HG03196 (cell line): ENCODE data around the gene BABAM2.

ENCODE experiments used
- ATAC-seq: cut with Tn5 transposase; IDR thresholded peaks from one replicate; pipeline ENCODE4 v1.9.1; 2021; ENCODE audit not compliant: unreplicated experiment

BABAM2 gene

DNA sequence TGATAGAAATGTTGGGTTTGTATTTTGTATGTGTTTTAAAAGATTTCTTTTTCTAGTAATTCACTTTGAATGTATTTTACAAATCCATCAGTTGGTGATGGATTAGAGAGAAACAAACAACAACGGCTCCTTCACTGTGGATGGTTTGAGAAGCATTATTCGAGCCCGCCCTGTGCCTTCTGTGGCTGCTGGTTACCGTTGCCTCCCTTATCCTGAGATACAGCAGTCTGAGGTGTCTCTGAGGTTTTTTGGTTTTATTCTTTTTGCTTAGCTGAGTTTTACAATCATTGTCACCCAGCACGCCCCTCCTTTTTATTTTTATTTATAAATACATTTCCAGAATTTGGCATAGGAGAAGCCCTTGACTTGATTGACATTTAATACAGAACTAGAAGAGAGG, 168.3 kb downstream of the BABAM2 start:
- ATAC-seq: no peak

DNA sequence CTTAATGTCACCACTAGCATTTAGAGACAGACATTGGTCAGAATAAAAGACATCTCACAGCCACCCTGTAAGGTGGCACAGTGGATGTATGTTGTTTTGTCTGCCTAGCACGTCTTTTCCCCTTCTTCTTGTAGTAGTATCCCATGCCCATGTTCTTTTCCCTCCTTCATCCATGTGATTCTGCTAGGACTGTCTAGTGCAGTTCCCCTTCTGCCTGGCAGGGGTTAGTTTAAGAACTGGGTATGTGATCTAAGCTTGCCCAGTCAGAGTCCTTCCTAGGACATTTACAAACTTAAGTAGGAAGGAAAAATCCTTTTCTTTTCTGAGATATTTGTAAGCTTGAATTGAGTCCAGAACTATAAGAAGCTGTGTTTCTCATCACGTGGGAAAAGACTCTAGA, 172.3 kb downstream of the BABAM2 start:
- ATAC-seq: no peak

DNA sequence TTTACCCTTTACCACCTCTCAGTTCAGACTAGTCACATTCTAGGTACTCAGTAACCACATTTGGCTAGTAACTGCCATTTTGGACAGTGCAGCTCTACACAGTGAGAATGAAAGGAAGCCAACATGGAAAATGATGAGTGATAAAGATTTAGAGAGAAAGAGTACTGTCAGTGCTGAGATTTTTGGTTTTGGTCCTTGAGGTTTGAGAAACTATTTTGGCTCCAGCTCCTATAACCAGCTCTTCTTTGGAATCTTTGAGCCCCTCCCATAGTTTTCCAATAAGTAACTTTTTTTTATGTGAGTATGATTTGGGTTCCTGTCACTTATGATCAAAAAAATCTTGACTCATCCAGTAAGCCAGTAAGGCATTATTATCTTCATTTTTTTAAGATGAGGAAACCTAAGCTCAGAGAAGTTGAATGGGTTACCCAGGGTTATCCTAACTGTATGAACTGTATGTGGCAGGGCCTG, 173.0 kb downstream of the BABAM2 start:
- no peak for ATAC-seq

GRCh38 chr2:28067602-28068001, 177.1 kb downstream of the BABAM2 start:
- ATAC-seq: no peak

DNA sequence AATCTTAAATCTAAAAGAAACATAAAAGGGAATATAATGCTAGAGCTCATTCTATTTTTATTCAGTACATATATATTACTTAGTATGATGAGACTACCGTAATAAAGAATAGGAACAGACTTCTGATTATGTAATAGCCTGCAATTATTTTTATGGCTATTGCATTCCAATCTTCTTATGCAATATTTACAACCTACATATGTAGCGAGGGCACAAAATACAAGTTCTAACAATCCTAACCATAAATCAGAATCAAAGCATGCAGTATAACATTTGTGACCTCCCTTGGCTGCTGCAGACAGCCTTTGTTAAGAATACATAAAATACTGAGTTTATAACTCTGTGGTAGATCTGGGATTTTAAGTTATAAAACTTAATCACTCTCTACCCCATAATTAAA, 177.6 kb downstream of the BABAM2 start:
- ATAC-seq: no peak

DNA sequence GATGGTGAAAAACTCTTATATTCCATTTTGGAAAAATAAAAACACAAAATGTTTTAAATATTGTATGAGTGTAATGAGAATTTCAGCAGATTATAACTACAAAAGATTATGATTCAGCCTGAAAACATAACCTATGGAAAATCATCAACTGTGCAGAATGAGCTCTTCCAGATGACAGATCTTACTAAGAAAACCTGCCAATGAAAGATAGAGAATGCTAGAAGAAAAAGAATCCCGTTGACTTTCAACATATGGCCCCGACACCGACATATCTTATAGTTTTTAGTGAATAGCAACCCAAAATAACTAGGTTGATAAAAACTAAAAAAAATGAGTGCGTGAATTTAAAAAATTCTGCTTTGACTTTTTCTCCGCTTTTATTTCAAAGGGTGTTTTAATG, 178.0 kb downstream of the BABAM2 start:
- no peak for ATAC-seq

- ATAC-seq: no peak
Measured at GRCh38 chr2:28071221-28071620, 180.7 kb downstream of the BABAM2 start.

DNA sequence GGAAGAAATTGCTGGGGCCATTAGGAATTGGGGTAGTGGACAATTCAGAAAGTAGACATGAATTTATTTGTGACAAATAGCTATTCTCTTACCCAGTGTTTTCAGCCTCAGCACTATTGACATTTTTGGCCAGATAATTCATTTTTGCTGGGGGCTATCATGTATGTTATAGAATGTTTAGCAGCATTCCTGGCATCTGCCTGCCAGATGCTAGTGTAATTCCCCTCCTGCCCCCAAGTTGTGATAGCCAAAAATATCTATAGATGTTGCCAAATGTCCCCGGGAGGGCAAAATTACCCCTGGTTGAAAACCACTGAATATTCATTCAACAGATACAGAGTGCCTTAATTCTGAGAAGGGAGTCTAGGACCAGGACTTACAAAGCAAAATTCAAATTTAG, 183.6 kb downstream of the BABAM2 start:
- no peak for ATAC-seq

DNA sequence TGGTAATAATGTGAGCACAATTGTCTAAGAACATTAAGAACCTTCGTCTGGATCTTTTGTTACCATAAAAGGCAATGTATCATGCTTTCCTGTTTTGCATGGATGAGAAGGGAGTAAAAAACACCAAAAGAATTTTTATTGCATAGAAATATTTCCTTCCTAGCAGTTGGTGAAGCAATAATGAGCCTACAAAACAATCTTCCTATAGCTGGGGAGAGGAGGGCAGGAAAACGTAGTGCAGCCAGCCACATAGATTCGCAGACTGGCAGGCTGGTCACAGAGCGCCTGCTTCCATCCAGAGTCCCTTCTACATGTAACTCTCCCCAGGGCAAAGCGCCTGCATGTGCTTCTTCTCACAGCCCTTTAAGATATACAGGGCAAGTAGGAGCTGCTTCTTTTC, 190.4 kb downstream of the BABAM2 start:
- ATAC-seq: no peak

DNA sequence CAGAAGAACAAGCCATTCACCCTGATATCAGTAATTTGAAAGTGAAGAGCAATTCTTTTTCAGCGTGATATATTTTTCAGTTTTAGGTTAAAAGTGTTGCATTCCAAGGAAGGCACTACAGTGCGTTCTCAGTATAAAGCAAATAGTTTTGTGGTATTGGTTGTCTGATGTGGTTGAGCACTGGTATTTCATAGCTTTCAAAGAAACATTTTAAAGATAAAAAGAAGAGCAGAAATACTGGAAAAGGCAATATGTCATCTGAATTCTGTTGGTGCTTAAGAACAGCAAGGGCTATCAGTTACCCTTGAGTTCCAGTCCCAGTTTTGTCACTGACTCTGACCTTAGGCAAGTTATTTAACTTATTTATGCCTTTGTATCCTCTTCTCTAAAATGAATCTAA, 191.6 kb downstream of the BABAM2 start:
- no peak for ATAC-seq

DNA sequence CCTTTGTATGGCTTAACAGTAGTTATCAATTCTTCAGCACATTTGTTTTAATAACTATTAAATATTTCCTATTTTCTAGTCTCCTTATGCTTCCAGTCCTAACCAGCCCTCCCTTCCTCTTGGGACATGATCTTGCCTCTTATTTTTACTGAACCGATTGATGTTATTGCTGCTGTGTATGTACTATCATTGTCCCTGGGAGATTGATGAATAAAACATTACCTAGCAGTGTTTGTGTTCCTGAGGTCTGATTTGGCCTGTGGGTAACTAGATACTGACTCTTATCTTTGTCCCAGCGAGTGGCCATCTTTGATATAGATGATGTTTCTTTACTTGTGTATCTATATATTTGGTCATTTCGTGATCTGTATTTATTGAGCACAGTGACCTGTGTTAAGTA, 192.9 kb downstream of the BABAM2 start:
- no peak for ATAC-seq

- no peak for ATAC-seq
Measured at GRCh38 chr2:28084564-28084963, 194.0 kb downstream of the BABAM2 start.

DNA sequence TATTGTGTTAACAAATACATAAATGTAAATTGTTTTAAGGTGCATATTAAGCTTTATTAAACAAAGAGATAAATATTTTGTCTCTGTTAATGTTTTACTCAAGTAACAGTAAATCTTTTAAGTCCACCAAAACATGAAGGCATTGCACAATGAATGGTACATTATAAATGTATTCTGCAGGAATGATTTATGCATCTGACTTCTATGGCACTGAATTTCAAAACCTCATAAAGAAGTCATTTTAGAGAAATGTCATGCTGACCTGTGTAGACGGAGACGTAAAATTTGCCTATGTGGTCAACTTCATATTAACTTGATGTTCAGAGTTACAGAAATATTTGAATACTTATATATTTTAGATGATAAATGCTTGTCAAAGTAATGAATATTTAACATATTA, 194.7 kb downstream of the BABAM2 start:
- no peak for ATAC-seq

GRCh38 chr2:28086611-28087010, 196.1 kb downstream of the BABAM2 start:
- no peak for ATAC-seq

GRCh38 chr2:28088970-28089369, 198.4 kb downstream of the BABAM2 start:
- no peak for ATAC-seq

DNA sequence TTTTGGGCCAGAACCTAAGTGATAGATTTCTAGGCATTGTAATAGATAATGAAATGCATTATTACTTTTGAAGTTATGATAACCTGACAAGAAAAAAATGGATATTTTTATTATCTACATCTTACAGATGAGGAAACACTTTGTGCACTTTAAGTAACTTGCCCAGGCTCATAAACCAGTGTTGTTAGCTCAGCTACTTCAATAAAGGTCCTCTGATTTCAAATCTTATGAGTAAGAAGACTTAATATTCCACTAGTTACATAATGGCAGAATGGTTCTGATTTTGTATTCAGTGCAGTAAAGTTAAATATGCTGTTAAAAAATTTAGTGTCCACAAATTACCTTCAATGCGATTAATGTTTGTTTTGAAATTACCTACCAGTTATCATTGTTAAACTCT, 199.0 kb downstream of the BABAM2 start:
- ATAC-seq: no peak

- ATAC-seq: no peak
Measured at GRCh38 chr2:28093308-28093707, 202.8 kb downstream of the BABAM2 start.

DNA sequence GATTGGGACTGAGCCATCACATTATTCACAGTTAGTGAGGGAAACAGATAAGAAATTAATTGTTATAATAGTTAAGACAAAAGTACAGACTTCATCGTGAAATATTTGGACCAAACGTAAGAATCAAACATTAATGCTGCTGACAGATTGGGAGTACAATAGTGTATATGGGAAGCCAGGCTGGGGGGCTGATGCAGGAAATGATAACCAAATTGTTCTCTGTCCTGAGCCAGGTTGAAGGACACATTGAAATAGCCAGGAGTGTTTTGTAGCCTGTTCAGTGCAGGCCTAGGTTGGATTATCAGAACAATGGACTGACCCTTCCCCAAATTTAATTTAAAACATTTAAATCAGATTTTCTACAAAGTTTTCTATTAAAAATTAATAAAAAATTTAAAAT, 203.2 kb downstream of the BABAM2 start:
- no peak for ATAC-seq

GRCh38 chr2:28094739-28095138, 204.2 kb downstream of the BABAM2 start:
- no peak for ATAC-seq

DNA sequence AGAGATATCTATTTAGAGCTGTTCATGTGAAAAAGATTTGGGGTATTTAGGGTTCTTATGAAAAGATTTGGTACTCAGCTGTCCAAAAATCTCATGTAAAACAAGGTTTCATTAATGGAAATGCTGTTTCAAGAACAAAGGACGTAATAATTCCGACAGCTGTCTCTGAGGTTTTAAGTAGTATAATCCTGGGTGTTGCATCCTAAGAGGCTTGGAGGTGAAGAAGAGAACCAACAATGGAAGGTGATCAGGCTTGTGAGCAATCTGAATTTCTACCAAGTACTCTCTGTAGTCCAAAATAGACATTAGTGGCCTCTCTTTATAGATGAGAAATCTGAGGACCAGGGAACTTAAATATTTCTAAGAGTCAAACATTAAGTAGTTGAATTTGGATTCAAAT, 205.1 kb downstream of the BABAM2 start:
- ATAC-seq: no peak

DNA sequence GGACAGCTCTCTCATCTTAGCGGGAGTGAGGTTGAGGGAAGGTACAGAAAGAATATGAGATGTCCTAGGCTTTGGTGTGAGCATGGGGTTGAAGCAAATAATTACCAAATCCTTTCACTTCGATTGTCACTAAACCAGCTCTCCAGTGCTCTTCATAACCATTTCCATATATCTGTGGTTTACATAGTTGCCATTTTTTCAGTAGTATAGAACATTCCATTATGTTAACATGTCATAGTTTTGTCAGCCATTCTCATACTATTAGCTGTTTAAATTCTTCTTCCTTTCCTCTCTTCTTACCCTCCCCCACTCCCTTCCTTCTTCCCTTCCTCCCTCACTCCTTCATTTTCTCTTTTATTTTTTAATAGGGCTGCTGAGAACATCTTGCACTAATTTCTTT, 205.9 kb downstream of the BABAM2 start:
- ATAC-seq: no peak

DNA sequence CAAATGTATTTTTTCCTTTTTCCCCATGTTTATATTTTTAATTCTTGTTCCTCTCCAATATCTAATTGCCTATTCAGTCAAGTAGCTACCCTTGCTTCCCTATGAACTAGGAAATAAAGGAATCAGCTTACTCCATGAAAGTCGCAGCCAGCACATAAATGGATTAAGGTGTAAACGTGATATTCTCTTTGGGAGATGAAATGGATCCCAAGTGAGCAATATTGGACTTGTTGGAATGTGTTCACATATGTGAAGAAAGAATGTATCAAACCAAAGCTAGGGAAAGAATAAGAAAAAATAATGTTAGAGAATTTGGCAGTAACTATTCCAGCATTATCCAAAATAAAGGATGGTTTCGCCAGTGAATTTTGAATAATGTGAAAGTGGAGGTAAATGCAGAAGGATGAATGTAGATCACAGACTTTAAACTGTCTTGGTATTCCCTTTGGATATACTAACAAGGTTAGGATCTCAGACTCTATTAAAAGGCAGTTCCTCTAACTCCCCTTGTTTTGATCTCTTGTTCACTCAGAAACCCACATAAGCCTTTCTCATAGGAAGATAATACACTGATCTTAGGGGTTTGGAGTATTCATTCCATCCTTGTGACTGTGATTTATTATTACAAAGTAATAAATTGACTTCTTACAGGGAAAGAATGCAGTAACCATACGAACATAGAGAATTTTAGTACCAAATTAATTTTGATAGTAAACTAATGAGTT, 208.1 kb downstream of the BABAM2 start:
- ATAC-seq: no peak

DNA sequence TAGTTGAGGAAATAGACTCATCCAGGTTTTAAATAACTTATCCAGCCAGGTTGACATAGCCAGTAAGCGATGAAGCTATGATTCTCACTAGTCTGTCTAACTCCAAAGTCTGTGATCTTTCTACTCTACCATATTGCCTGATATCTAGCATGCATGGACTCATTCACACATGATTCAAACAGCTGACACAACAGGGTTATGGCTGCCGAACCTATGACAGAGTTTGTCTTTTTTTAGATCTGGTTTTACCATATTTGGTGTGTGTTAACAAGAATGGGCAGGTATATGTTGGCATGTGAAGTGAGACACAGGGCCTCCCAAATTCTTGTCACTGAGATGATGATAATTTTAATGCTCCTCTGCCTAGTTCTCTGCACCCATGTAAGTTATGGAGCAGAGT, 210.6 kb downstream of the BABAM2 start:
- no peak for ATAC-seq
